ENCODE measurements around the gene CNKSR3. TPM values are rescaled to one million over a fixed set of nuclear protein-coding genes. Genes with fewer than 3 reads are reported as not detected.

CNKSR3 gene
- polyA plus RNA-seq, 1 of the 3 experiments (the other 2 are of a cell fraction) = 1.6 TPM

DNA sequence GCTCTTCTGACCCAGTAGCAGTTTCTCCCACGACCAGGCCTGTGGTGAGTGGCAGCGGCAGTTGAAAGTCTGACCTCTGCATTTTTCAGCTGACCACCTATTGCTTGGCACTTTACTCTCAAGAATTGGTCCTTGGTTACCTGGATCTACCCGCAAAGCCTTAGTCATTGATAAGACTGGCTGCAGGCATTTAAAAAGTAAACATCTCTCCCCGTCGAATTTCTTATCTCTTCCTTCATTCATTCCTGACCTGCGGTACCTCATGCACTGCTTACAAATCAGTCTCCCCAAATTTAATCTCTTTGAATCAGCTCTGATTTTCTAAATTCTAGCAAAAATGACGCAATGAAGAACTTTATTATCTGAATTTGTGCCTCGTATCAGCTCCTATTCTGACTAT, 127.7 kb downstream of the CNKSR3 start:
- POLR2A ChIA-PET = no interaction called here
- H3K4me2 ChIP-seq = no peak overlapping the region
- CTCF ChIA-PET = interaction anchor here (0.7 kb wide), 1 partner anchor 160 kb away, joined by 3 read pairs; no protein-coding TSS in a partner anchor

More for the DNA sequence above, 127.7 kb downstream of the CNKSR3 start:
- H3K27me3 ChIP-seq (ENCODE audit: insufficient read depth) = no peaks in the 10 kb centered on the region
- H3K4me1 ChIP-seq (ENCODE audit: control insufficient read depth in 1 of 2, insufficient read depth in 2 of 2, low read depth in 1 of 2, low read length in 1 of 2) = peaks cover 0 to 6% of the 10 kb centered on the region in 2 experiments; a peak in 1 of 4 replicates
- no peaks in the 10 kb centered on the region for H3K9me2 ChIP-seq
- no peaks in the 10 kb centered on the region for H3K9me3 ChIP-seq
- no peak for DNase-seq
- no peaks in the 10 kb centered on the region for H3K79me2 ChIP-seq (ENCODE audit: insufficient read depth)
- H3K36me3 ChIP-seq (replicated peaks in 1 of 2; ENCODE audit: control insufficient read depth in 1 of 2, insufficient read depth in 2 of 2, low read length in 1 of 2) = no peaks in the 10 kb centered on the region
- no peak overlapping the region for H3K27ac ChIP-seq (ENCODE audit: low read depth in 2 of 2, low read length in 1 of 2)
- WGBS (ENCODE audit: low lambda C conversion rate) = 87% methylated on average over 8 of the region's 8 CpGs
- H3K9ac ChIP-seq = no peak overlapping the region
- TF ChIP-seq EZH2phosphoT487 (IDR thresholded peaks at IDR 0.05; ENCODE audit: borderline replicate concordance, low read depth) (no peak), FOSL2 (IDR thresholded peaks at IDR 0.05; ENCODE audit: borderline replicate concordance, low read depth) (no peak), GATA2 (CRISPR knock-in tag; IDR thresholded peaks at IDR 0.05) (no peak), RAD21 (IDR thresholded peaks at IDR 0.05; ENCODE audit: low read length) (no peak), CHD2 (IDR thresholded peaks at IDR 0.05; ENCODE audit: low read length, partially characterized antibody) (no peak), MXI1 (IDR thresholded peaks at IDR 0.05; ENCODE audit: low read depth, low read length) (no peak), TAF1 (IDR thresholded peaks at IDR 0.05; ENCODE audit: borderline replicate concordance, low read depth, low read length) (no peak), GABPA (IDR thresholded peaks at IDR 0.05; ENCODE audit: low read depth) (no peak), RXRA (IDR thresholded peaks at IDR 0.05; ENCODE audit: borderline replicate concordance, low read depth) (no peak), JUND (IDR thresholded peaks at IDR 0.05) (no peak), EP300 (IDR thresholded peaks at IDR 0.05; ENCODE audit: borderline replicate concordance in 1 of 2, low read depth in 1 of 2, low read length in 1 of 2) (no peak)
- TF ChIP-seq, protein P1, sequence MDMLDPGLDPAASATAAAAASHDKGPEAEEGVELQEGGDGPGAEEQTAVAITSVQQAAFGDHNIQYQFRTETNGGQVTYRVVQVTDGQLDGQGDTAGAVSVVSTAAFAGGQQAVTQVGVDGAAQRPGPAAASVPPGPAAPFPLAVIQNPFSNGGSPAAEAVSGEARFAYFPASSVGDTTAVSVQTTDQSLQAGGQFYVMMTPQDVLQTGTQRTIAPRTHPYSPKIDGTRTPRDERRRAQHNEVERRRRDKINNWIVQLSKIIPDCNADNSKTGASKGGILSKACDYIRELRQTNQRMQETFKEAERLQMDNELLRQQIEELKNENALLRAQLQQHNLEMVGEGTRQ (IDR thresholded peaks at IDR 0.05; ENCODE audit: borderline replicate concordance, low read depth, low read length) = no peak
- TF ChIP-seq, protein P2, sequence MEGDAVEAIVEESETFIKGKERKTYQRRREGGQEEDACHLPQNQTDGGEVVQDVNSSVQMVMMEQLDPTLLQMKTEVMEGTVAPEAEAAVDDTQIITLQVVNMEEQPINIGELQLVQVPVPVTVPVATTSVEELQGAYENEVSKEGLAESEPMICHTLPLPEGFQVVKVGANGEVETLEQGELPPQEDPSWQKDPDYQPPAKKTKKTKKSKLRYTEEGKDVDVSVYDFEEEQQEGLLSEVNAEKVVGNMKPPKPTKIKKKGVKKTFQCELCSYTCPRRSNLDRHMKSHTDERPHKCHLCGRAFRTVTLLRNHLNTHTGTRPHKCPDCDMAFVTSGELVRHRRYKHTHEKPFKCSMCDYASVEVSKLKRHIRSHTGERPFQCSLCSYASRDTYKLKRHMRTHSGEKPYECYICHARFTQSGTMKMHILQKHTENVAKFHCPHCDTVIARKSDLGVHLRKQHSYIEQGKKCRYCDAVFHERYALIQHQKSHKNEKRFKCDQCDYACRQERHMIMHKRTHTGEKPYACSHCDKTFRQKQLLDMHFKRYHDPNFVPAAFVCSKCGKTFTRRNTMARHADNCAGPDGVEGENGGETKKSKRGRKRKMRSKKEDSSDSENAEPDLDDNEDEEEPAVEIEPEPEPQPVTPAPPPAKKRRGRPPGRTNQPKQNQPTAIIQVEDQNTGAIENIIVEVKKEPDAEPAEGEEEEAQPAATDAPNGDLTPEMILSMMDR (IDR thresholded peaks at IDR 0.05) = no peak
- TF ChIP-seq, protein P3, sequence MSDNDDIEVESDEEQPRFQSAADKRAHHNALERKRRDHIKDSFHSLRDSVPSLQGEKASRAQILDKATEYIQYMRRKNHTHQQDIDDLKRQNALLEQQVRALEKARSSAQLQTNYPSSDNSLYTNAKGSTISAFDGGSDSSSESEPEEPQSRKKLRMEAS (IDR thresholded peaks at IDR 0.05; ENCODE audit: low read depth) = no peak
- TF ChIP-seq, protein P4, sequence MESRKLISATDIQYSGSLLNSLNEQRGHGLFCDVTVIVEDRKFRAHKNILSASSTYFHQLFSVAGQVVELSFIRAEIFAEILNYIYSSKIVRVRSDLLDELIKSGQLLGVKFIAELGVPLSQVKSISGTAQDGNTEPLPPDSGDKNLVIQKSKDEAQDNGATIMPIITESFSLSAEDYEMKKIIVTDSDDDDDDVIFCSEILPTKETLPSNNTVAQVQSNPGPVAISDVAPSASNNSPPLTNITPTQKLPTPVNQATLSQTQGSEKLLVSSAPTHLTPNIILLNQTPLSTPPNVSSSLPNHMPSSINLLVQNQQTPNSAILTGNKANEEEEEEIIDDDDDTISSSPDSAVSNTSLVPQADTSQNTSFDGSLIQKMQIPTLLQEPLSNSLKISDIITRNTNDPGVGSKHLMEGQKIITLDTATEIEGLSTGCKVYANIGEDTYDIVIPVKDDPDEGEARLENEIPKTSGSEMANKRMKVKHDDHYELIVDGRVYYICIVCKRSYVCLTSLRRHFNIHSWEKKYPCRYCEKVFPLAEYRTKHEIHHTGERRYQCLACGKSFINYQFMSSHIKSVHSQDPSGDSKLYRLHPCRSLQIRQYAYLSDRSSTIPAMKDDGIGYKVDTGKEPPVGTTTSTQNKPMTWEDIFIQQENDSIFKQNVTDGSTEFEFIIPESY (IDR thresholded peaks at IDR 0.05; ENCODE audit: borderline replicate concordance, low read depth) = no peak
- H4K20me1 ChIP-seq (ENCODE audit: insufficient read depth) = no peaks in the 10 kb centered on the region
- H3K4me3 ChIP-seq (ENCODE audit: low read depth in 2 of 2, low read length in 1 of 2) = no peak overlapping the region
- H2AFZ ChIP-seq (ENCODE audit: low read depth) = no peak overlapping the region
- H3F3A ChIP-seq (replicated peaks; ENCODE audit: insufficient read depth) = peaks cover 16% of the 10 kb centered on the region
